HG03064 (cell line): ENCODE measurements around the gene CCDC85B.
A peak's percentile ranks its signal among the peaks of the same experiment; 100 is the strongest.
"Not testable (repeated sequence)": the region's sequence is repeated elsewhere in the genome, so short reads cannot be mapped to it uniquely, and the experiment has no call there.

Experiments used
- ATAC-seq: cut with Tn5 transposase; IDR thresholded peaks from one replicate; pipeline ENCODE4 v1.9.1; 2021; ENCODE audit warnings: low read depth; ENCODE audit not compliant: unreplicated experiment

CCDC85B gene

GRCh38 chr11:65885808-65886536 is 4.5 kb upstream of the CCDC85B start:
- ATAC-seq: no peak

- ATAC-seq: no peak
These were observed 3.4 kb upstream of the CCDC85B start for GRCh38 chr11:65886826-65887722.

- ATAC-seq: no peak
These were observed 2.7 kb upstream of the CCDC85B start for GRCh38 chr11:65887723-65888162.

- ATAC-seq: peak; percentile 35
These were observed 2.2 kb upstream of the CCDC85B start, which contains the start of gene FIBP for GRCh38 chr11:65888163-65888814. Gene FIBP (minus strand): TSS chr11:65888471. CDS start chr11:65888418, 53 bp downstream.

GRCh38 chr11:65891219-65892136 is 1.0 kb downstream of the CCDC85B start:
- ATAC-seq: no peak

- not testable (repeated sequence) for ATAC-seq
These were observed 1.7 kb downstream of the CCDC85B start for GRCh38 chr11:65892137-65892540.

GRCh38 chr11:65892661-65893317 is 2.3 kb downstream of the CCDC85B start:
- ATAC-seq: no peak

- no peak for ATAC-seq
These were observed 3.6 kb downstream of the CCDC85B start for GRCh38 chr11:65894034-65894591.

- no peak for ATAC-seq
These were observed 5.1 kb downstream of the CCDC85B start for GRCh38 chr11:65895482-65895981.

- ATAC-seq: no peak
These were observed 5.8 kb downstream of the CCDC85B start for GRCh38 chr11:65896034-65896999.

GRCh38 chr11:65897020-65897471 is 6.6 kb downstream of the CCDC85B start:
- no peak for ATAC-seq

- no peak for ATAC-seq
These were observed 8.3 kb downstream of the CCDC85B start for GRCh38 chr11:65898656-65899355.

- no peak for ATAC-seq
These were observed 9.1 kb downstream of the CCDC85B start for GRCh38 chr11:65899356-65900124.

- ATAC-seq: no peak
These were observed 9.8 kb downstream of the CCDC85B start, which contains the start of gene FOSL1 for GRCh38 chr11:65900125-65900898. Gene FOSL1 (minus strand): TSS chr11:65900388. CDS start chr11:65900339, 49 bp downstream.

- no peak for ATAC-seq
These were observed 10.4 kb downstream of the CCDC85B start for GRCh38 chr11:65900899-65901180.

GRCh38 chr11:65903068-65903481 is 12.6 kb downstream of the CCDC85B start:
- ATAC-seq: no peak
